Left ventricle myocardium inferior (tissue), 1 donor: ENCODE measurements around the gene ADAM12. TPM values are rescaled to one million over a fixed set of nuclear protein-coding genes. Genes with fewer than 3 reads are reported as not detected.

ENCODE experiments used
- DNase-seq: peaks from one replicate; pipeline ENCODE4 v3.0.0-alpha.2; 2020
- H3K27ac ChIP-seq: fragments of 200-600 bp; replicated peaks from 2 replicates; pipeline ENCODE4 v1.8.0; 2021
- H3K27me3 ChIP-seq: fragments of 200-600 bp; 2 replicates; pipeline ENCODE4 v1.8.0; 2021; ENCODE audit warnings: low read depth
- H3K36me3 ChIP-seq: fragments of 200-600 bp; 2 replicates; pipeline ENCODE4 v1.8.0; 2021
- H3K4me1 ChIP-seq: fragments of 200-600 bp; 2 replicates; pipeline ENCODE4 v1.8.0; 2021
- H3K4me3 ChIP-seq: fragments of 200-600 bp; 2 replicates; pipeline ENCODE4 v1.8.0; 2021; ENCODE audit warnings: mild to moderate bottlenecking, moderate library complexity
- H3K9me3 ChIP-seq: fragments of 200-600 bp; replicated peaks from 2 replicates; pipeline ENCODE4 v1.8.0; 2021
- intact Hi-C: fragments of 100-400 bp; cut with micrococcal nuclease; formaldehyde crosslinking; loops from one replicate; pipeline ENCODE4 v1.11.0; 2022
- total RNA-seq: library from RNA; stranded (reverse); fragmentation: NEBNext Ultra II Directional; extraction: Animal tissue kit (Norgen Biotek cat#: 25700); gene quantifications from one replicate; pipeline ENCODE4 v1.2.1, GENCODE V29; 2021
- TF ChIP-seq, protein P1 (sequence below): fragments of 200-600 bp; IDR thresholded peaks from 2 replicates; pipeline ENCODE4 v1.8.0; 2021; ENCODE audit warnings: antibody characterized with exemption, mild to moderate bottlenecking, borderline replicate concordance
- donor health status: DM: no; HTN: yes; CAD: no; lungs with severe emphysema.

ADAM12 gene
- total RNA-seq, 1 donor from 2014 or later = 0.27 TPM

DNA sequence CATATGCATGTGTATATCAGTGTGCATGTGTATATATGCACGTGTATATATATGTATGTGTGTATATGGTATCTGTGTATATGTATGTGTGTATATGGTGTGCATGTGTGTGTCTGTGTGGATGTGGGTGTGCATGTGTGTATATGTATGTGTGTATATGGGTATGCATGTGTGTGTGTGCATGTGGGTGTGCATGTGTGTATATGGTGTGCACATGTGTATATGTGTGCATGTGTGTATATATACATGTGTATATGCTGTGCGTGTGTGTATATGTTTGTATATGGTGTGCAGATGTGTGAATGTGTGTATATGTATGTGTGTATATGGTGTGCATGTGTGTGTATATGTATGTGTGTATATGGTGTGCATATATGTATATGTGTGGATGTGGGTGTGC lies 245.2 kb downstream of the ADAM12 start:
- intact Hi-C loops = no loop called here

DNA sequence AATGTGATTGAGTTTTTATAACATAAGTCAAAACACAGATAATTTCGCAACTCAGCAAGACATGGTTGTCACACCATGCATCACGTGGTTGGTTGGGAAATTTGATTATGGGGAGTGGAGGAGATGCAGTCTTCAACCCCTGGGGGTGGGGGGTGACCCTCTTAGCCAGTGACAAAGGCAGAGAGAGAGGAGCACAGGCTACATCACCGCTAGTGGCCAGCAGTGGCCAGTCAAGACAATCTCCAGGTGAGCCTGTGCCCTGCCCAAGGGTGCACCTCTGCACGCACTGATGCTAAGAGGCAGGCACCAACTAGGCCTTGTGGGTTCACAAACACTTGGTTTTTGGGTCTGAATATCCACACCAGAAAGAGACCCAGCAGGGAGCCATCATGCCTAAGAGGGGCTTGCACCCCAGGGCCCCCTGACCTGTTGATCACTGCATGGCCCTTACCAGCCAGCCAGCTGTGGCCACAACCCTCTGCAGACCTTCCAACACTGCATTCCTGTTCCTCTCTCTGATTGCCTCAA lies 247.5 kb downstream of the ADAM12 start:
- no peaks in the 10 kb centered on the region for H3K9me3 ChIP-seq
- DNase-seq = no peak
- intact Hi-C loops = no loop called here
- H3K36me3 ChIP-seq = no peaks in the 10 kb centered on the region
- H3K27me3 ChIP-seq = peaks cover 7% of the 10 kb centered on the region
- no peak overlapping the region for H3K27ac ChIP-seq
- H3K4me3 ChIP-seq = no peak overlapping the region
- H3K4me1 ChIP-seq = no peaks in the 10 kb centered on the region
- TF ChIP-seq, protein P1, sequence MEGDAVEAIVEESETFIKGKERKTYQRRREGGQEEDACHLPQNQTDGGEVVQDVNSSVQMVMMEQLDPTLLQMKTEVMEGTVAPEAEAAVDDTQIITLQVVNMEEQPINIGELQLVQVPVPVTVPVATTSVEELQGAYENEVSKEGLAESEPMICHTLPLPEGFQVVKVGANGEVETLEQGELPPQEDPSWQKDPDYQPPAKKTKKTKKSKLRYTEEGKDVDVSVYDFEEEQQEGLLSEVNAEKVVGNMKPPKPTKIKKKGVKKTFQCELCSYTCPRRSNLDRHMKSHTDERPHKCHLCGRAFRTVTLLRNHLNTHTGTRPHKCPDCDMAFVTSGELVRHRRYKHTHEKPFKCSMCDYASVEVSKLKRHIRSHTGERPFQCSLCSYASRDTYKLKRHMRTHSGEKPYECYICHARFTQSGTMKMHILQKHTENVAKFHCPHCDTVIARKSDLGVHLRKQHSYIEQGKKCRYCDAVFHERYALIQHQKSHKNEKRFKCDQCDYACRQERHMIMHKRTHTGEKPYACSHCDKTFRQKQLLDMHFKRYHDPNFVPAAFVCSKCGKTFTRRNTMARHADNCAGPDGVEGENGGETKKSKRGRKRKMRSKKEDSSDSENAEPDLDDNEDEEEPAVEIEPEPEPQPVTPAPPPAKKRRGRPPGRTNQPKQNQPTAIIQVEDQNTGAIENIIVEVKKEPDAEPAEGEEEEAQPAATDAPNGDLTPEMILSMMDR = no peak

More for the DNA sequence above, 245.2 kb downstream of the ADAM12 start:
- no peak overlapping the region for H3K4me3 ChIP-seq
- H3K36me3 ChIP-seq = no peaks in the 10 kb centered on the region
- no peaks in the 10 kb centered on the region for H3K9me3 ChIP-seq
- no peak for DNase-seq
- H3K27me3 ChIP-seq = peaks cover 7% of the 10 kb centered on the region
- TF ChIP-seq, protein P1 = no peak
- H3K27ac ChIP-seq = no peak overlapping the region
- peaks cover under 1% of the 10 kb centered on the region for H3K4me1 ChIP-seq

DNA sequence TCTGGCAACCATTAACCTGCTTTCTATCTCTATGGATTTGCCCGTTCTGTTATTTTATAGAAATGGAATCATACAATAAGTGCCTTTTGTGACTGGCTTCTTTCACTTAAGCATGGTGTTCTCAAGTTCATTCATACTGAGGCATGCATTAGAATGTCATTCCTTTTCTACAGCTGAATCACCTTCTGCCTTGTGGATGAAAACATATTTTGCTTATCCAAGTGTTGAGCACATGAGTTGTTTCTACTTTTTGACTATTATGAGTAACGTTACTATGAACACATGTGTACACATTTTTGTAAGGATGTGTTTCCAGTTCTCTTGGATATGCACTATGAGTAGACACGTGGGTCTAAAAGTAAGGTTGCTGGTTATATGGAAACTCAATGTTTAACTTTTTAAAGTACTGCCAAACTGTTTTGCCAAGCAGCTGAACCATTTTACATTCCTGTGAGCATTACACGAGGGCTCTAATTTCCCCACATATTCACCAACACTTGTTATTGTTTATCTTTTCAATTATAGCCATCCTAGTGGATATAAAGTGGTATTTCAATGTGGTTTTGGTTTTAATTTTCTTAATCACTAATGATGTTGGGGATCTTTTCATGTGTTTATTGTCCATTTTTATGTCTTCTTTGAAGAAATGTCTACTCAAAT lies 250.6 kb downstream of the ADAM12 start:
- Histone ChIP-seq H3K4me3 (no peak overlapping the region), H3K36me3 (no peaks in the 10 kb centered on the region), H3K9me3 (no peaks in the 10 kb centered on the region), H3K27ac (no peak overlapping the region), H3K27me3 (peaks cover 4% of the 10 kb centered on the region), H3K4me1 (peaks cover 16% of the 10 kb centered on the region)
- intact Hi-C loops = no loop called here
- TF ChIP-seq, protein P1 = no peak
- DNase-seq = no peak

DNA sequence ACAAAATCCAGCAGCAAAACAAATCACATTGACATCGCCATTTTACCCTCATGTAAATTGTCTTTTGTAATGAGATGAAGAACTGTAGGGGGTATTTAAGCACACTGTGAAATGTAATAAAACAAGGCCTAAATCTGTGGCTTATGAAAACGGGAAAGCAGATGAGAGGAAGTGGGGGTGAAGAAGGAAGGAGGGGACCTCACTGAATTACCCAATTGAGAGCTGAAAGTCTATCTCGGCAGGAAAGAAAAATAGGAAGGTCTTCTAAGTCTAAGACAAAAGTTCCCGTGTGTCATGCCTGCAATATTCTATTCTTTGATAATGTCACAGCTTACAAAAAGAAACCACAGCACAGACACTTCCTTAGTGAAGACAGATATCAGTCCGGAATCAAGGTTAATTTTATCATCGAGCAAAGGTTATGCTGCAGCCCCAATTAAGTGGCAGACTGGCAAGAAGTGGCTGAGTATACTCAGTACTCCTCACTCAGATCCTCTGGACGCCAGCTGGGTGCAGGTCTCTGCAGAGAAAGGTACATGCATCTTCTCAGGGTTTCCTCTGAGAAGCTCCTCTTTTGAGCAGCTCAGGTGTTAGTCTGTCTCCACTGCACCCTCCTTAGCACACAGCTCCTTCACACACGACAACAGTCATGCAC lies 252.2 kb downstream of the ADAM12 start:
- TF ChIP-seq, protein P1 = no peak
- no peak overlapping the region for H3K27ac ChIP-seq
- no peaks in the 10 kb centered on the region for H3K36me3 ChIP-seq
- peaks cover 1% of the 10 kb centered on the region for H3K27me3 ChIP-seq
- no peaks in the 10 kb centered on the region for H3K9me3 ChIP-seq
- no peak overlapping the region for H3K4me3 ChIP-seq
- intact Hi-C loops = no loop called here
- H3K4me1 ChIP-seq = peaks cover 20% of the 10 kb centered on the region
- DNase-seq = no peak

DNA sequence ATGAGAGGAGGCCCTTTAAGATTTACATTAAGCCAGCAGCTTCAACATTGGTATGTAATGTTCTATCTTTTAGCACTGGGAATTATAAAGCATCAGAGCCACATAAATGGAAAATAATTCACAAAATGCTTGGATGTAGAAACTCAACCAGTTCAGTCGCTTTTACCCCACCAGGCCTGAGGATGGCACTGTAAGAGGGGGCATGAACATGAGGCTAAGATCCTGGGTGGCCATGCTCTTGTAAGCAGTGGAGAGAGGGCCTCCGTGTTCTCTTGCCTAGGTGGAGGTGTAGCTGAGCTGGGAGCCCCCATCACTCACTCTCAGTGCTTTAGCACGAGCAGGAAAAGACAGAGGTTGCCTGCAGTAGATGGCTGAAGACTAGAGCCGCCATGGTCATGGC lies 253.1 kb downstream of the ADAM12 start:
- Histone ChIP-seq H3K27me3 (no peaks in the 10 kb centered on the region), H3K4me1 (peaks cover 20% of the 10 kb centered on the region), H3K4me3 (no peak overlapping the region), H3K9me3 (no peaks in the 10 kb centered on the region), H3K36me3 (no peaks in the 10 kb centered on the region), H3K27ac (no peak overlapping the region)
- TF ChIP-seq, protein P1 = no peak
- DNase-seq = no peak
- intact Hi-C loops = no loop called here
